ENCODE data around the gene SRCAP.
A peak's percentile ranks its signal among the peaks of the same experiment; 100 is the strongest.

The SRCAP gene

GRCh38 chr16:30728321-30728720 lies 29.4 kb downstream of the SRCAP start:
- H3K27ac Mint-ChIP-seq: no peak overlapping the region
- H3K27me3 Mint-ChIP-seq: no peaks in the 10 kb centered on the region
- H3K36me3 Mint-ChIP-seq: peaks cover 10% of the 10 kb centered on the region
- no peaks in the 10 kb centered on the region for H3K9me3 Mint-ChIP-seq (ENCODE audit: low read depth)
- H3K4me1 Mint-ChIP-seq (ENCODE audit: low read depth): peaks cover 11% of the 10 kb centered on the region
- no peak overlapping the region for H3K4me3 Mint-ChIP-seq

GRCh38 chr16:30728899-30729672 lies 30.1 kb downstream of the SRCAP start:
- Mint-ChIP-seq H3K4me1 (ENCODE audit: low read depth) (peaks cover 11% of the 10 kb centered on the region), H3K27ac (no peak overlapping the region), H3K4me3 (no peak overlapping the region), H3K27me3 (no peaks in the 10 kb centered on the region), H3K36me3 (peaks cover 10% of the 10 kb centered on the region), H3K9me3 (ENCODE audit: low read depth) (no peaks in the 10 kb centered on the region)

- H3K36me3 Mint-ChIP-seq: peaks cover 10% of the 10 kb centered on the region
- no peak overlapping the region for H3K27ac Mint-ChIP-seq
- no peak overlapping the region for H3K4me3 Mint-ChIP-seq
- no peaks in the 10 kb centered on the region for H3K9me3 Mint-ChIP-seq (ENCODE audit: low read depth)
- peaks cover 7% of the 10 kb centered on the region for H3K4me1 Mint-ChIP-seq (ENCODE audit: low read depth)
- no peaks in the 10 kb centered on the region for H3K27me3 Mint-ChIP-seq
Measured at GRCh38 chr16:30731411-30731810, 32.4 kb downstream of the SRCAP start.

GRCh38 chr16:30736995-30737793 lies 38.2 kb downstream of the SRCAP start:
- H3K9me3 Mint-ChIP-seq (ENCODE audit: low read depth): no peaks in the 10 kb centered on the region
- H3K4me3 Mint-ChIP-seq: no peak overlapping the region
- H3K4me1 Mint-ChIP-seq (ENCODE audit: low read depth): peaks cover 12% of the 10 kb centered on the region
- peak overlapping the region; percentile 46 for H3K27ac Mint-ChIP-seq
- H3K27me3 Mint-ChIP-seq: no peaks in the 10 kb centered on the region
- H3K36me3 Mint-ChIP-seq: peaks cover 5% of the 10 kb centered on the region

- peaks cover 12% of the 10 kb centered on the region for H3K4me1 Mint-ChIP-seq (ENCODE audit: low read depth)
- no peak overlapping the region for H3K4me3 Mint-ChIP-seq
- no peaks in the 10 kb centered on the region for H3K9me3 Mint-ChIP-seq (ENCODE audit: low read depth)
- peaks cover 5% of the 10 kb centered on the region for H3K36me3 Mint-ChIP-seq
- no peaks in the 10 kb centered on the region for H3K27me3 Mint-ChIP-seq
- peak overlapping the region; percentile 46 for H3K27ac Mint-ChIP-seq
Measured at GRCh38 chr16:30737794-30738648, 39.0 kb downstream of the SRCAP start.

- Mint-ChIP-seq H3K27ac (no peak overlapping the region), H3K27me3 (no peaks in the 10 kb centered on the region), H3K9me3 (ENCODE audit: low read depth) (no peaks in the 10 kb centered on the region), H3K4me1 (ENCODE audit: low read depth) (peaks cover 12% of the 10 kb centered on the region), H3K36me3 (peaks cover 7% of the 10 kb centered on the region), H3K4me3 (no peak overlapping the region)
Measured at GRCh38 chr16:30738984-30739951, 40.3 kb downstream of the SRCAP start.

DNA sequence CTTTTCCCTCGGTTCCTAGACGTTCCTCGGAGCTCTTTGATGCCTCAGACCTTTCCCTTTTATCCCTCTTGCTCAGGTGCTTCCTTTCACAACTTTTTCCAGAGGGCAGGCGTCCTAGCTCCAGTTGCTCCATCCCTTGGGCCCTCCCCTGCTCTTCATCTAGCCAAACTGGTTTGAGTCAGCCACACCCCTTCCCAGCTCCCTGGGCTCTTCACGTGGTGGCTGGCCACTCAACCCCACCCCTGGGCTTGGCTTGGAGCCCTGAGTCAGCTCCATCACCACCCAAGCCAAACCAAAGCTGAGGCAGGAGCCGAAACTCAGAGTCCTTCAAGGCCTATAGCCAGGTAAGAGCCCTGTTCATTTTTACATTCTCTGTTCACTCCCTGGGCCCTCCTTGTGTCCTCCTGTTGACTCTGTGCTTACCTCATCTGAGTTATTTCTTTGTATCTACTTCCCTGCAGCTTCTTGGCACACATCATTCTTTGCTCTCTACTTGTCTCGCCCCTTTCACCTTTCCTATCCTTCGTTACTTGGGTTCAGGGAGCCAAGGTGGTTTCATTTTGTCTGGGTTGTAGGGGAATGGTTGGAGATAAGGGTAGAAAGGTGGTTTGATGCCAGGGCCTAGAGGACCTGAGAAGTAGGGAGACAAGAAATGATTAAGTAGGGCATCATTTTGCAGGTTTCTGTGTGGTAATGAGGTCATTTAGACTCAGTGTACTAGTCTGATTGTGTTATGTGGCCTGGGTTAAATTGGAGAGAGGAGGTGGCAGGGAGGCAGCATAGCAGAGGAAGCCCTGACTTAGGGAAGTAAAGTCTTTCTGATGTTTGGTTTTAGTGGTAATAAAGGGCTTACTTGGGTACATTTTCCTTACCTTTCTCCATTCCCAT lies 41.6 kb downstream of the SRCAP start:
- H3K27me3 Mint-ChIP-seq: no peaks in the 10 kb centered on the region
- peaks cover 9% of the 10 kb centered on the region for H3K36me3 Mint-ChIP-seq
- no peak overlapping the region for H3K4me3 Mint-ChIP-seq
- H3K4me1 Mint-ChIP-seq (ENCODE audit: low read depth): peaks cover 14% of the 10 kb centered on the region
- no peaks in the 10 kb centered on the region for H3K9me3 Mint-ChIP-seq (ENCODE audit: low read depth)
- peak overlapping the region; percentile 75 for H3K27ac Mint-ChIP-seq

DNA sequence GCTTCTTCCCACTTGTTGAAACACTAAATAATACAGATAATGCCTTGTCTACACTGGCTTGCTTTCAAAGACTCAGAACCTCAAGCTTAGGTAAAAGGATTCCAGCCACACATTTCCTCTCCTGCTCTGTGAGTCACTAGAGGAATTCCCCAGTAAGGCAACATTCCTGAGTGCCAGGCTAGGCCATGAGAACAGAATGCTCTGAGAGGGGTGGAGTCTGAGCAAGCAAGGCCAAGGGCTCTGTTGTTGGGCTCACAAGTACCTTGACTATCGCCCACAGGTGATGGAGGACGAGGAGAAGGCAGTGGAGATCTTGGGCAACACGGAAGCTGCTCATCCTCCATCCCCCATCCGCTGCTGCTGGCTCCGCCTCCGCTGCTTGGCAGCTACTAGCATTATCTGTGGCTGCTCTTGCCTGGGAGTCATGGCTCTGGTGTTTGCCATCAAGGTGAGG lies 42.5 kb downstream of the SRCAP start:
- Mint-ChIP-seq H3K9me3 (ENCODE audit: low read depth) (no peaks in the 10 kb centered on the region), H3K27ac (peak overlapping the region; percentile 56)

DNA sequence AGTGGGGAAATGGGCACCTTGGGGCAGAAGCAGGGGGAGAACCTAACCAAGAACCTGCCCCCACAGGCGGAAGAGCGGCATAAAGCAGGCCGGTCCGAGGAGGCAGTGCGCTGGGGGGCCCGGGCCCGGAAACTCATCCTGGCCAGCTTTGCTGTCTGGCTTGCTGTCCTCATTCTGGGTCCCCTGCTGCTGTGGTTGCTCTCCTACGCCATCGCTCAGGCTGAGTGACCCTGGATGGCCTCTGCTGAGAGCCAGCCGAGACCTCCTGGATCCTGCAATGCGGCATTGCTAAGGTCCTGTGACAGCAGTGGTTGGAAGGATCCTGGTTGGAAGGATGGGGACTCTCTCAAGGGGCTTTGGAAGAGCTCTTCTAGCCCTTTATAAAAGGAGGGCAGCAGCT lies 44.7 kb downstream of the SRCAP start:
- peaks cover 23% of the 10 kb centered on the region for H3K4me1 Mint-ChIP-seq (ENCODE audit: low read depth)
- peak overlapping the region; percentile 64 for H3K27ac Mint-ChIP-seq
- H3K27me3 Mint-ChIP-seq: no peaks in the 10 kb centered on the region
- H3K9me3 Mint-ChIP-seq (ENCODE audit: low read depth): no peaks in the 10 kb centered on the region
- peaks cover 9% of the 10 kb centered on the region for H3K36me3 Mint-ChIP-seq
- H3K4me3 Mint-ChIP-seq: no peak overlapping the region

More for the DNA sequence above, 42.5 kb downstream of the SRCAP start:
- Mint-ChIP-seq H3K4me1 (ENCODE audit: low read depth) (peaks cover 14% of the 10 kb centered on the region), H3K27me3 (no peaks in the 10 kb centered on the region), H3K4me3 (no peak overlapping the region), H3K36me3 (peaks cover 9% of the 10 kb centered on the region)

- Mint-ChIP-seq H3K9me3 (ENCODE audit: low read depth) (no peaks in the 10 kb centered on the region), H3K4me1 (ENCODE audit: low read depth) (peaks cover 24% of the 10 kb centered on the region), H3K27me3 (no peaks in the 10 kb centered on the region), H3K36me3 (peaks cover 9% of the 10 kb centered on the region), H3K4me3 (no peak overlapping the region), H3K27ac (peak overlapping the region; percentile 28)
Measured at GRCh38 chr16:30744183-30744582, 45.2 kb downstream of the SRCAP start.

DNA sequence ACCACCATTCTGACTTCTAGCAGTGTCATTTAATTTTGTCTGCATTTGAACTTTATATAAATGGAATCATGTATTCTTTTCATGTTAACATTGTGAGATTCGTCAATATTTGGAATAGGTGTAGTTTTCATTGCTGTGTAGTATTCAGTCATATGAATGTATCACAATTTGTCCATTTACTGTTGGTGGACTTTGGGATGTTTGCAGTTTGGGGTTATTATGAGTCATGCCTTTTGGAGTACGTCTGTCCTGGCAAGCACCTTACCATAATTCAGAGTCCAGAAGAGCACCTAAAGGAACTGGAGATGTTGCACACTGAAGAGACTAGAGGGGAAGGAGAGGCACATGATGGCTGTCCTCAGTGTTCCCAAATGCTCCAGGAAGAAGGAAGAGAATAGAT lies 46.1 kb downstream of the SRCAP start:
- peak overlapping the region; percentile 54 for H3K27ac Mint-ChIP-seq
- peaks cover 30% of the 10 kb centered on the region for H3K4me1 Mint-ChIP-seq (ENCODE audit: low read depth)
- no peaks in the 10 kb centered on the region for H3K27me3 Mint-ChIP-seq
- H3K9me3 Mint-ChIP-seq (ENCODE audit: low read depth): no peaks in the 10 kb centered on the region
- H3K4me3 Mint-ChIP-seq: no peak overlapping the region
- peaks cover 9% of the 10 kb centered on the region for H3K36me3 Mint-ChIP-seq

DNA sequence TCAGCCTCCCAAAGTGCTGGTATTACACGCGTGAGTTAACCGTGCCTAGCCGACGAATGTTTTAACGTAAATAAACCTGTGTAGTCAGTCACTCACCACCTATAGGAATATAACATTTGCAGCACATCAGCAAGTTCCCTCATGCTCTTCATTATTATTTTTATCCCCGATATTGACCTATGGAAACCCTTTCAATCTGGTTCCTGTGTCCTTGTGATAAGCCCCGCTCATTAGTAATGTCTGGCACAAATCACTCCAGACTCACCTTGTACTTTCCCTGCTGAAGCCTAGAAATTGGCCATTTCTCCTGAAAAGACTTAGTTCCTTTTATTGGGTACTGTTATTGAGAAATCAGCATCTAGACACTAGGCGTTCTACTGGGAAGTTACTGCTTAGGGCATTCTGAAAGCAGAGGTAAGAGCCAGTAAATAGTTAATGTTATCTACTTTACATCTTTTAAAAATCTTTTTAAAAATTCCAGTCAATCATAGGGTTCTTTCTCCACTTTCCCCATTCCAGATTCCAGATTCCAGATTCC lies 47.7 kb downstream of the SRCAP start:
- Mint-ChIP-seq H3K27ac (peak overlapping the region; percentile 61), H3K27me3 (no peaks in the 10 kb centered on the region), H3K36me3 (peaks cover 9% of the 10 kb centered on the region), H3K9me3 (ENCODE audit: low read depth) (no peaks in the 10 kb centered on the region), H3K4me3 (no peak overlapping the region), H3K4me1 (ENCODE audit: low read depth) (peaks cover 18% of the 10 kb centered on the region)

DNA sequence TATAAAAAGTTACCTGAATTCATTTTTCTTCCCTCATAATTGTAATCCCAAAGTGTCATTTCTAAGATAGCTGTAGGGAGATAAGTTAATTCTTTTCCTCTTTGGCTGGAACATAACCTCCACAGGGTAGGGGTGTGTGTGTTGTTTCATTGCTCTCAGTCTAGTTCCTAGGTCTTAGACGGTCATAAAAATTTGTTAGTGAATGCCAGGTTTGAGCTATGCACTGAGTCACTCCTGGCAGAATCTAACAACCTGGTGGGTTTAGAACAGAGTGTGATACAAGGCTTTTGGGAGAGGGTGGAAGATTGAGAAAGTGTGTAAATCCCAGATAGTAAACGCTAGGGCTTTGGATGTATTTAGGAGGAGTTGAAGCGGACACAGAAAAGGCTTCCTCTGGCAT lies 48.4 kb downstream of the SRCAP start:
- Mint-ChIP-seq H3K4me1 (ENCODE audit: low read depth) (peaks cover 18% of the 10 kb centered on the region), H3K4me3 (peak overlapping the region; percentile 89), H3K27me3 (no peaks in the 10 kb centered on the region), H3K36me3 (peaks cover 6% of the 10 kb centered on the region), H3K27ac (peak overlapping the region; percentile 91), H3K9me3 (ENCODE audit: low read depth) (no peaks in the 10 kb centered on the region)

Data from activated naive CD8-positive, alpha-beta T cell (primary cell).